Body of pancreas (tissue), 4 donors: ENCODE data around the gene PCGF2. TPM values are rescaled to one million over a fixed set of nuclear protein-coding genes. Genes with fewer than 3 reads are reported as not detected.
"Not testable (repeated sequence)": the region's sequence is repeated elsewhere in the genome, so short reads cannot be mapped to it uniquely, and the experiment has no call there.

ENCODE experiments used
- ATAC-seq: fragments of 150-250 bp; one replicate; pipeline ENCODE4 v1.9.1; 2016
- DNase-seq, 4 donors: peaks; one replicate each; pipeline ENCODE4 v3.0.0-alpha.2; 2019
- H3K27ac ChIP-seq, 4 donors: fragments of 200-600 bp; sonication (generic); 1 replicate in 3 of 4; 2 replicates in 1 of 4; pipeline versions ENCODE4 v1.5.1 to v1.6.1; 2016 to 2019; ENCODE audit warnings: mild to moderate bottlenecking in 1 of 4, mixed read lengths in 1 of 4, moderate library complexity in 1 of 4
- H3K27me3 ChIP-seq, 2 donors: fragments of 200-600 bp; sonication (generic); one replicate each; pipeline ENCODE4 v1.6.0; 2016; ENCODE audit warnings: mild to moderate bottlenecking in 1 of 2
- H3K36me3 ChIP-seq, 2 donors: fragments of 200-600 bp; sonication (generic); replicated peaks in 1 of 2; 2 replicates each; pipeline ENCODE4 v1.5.1; 2016; ENCODE audit warnings: low read depth in 2 of 2; ENCODE audit not compliant: insufficient read depth in 1 of 2
- H3K4me1 ChIP-seq: fragments of 200-600 bp; sonication (generic); one replicate; pipeline ENCODE4 v1.6.0; 2016
- H3K4me3 ChIP-seq, 2 donors: fragments of 200-600 bp; sonication (generic); 1 replicate in 1 of 2; 2 replicates in 1 of 2; pipeline ENCODE4 v1.5.1; 2016 to 2019
- H3K9me3 ChIP-seq, 3 donors: fragments of 200-600 bp; sonication (generic); 1 replicate in 2 of 3; 2 replicates in 1 of 3; pipeline ENCODE4 v1.5.1; 2016
- POLR2A ChIP-seq, 3 donors: fragments of 450-650 bp; IDR thresholded peaks; one replicate each; pipeline ENCODE4 v1.6.1; 2016; ENCODE audit warnings: antibody characterized with exemption in 3 of 3, mild to moderate bottlenecking in 2 of 3
- WGBS, 2 donors: methylation state at CpG; one replicate each; pipeline ENCODE4 v1.1.5; 2017; 5-methylcytosine and 5-hydroxymethylcytosine counted together
- intact Hi-C: fragments of 100-400 bp; cut with DNase I; formaldehyde crosslinking; loops from one replicate; pipeline ENCODE4 v1.15.1; 2023
- total RNA-seq, 2 donors: library from RNA; depleted of rRNA; stranded (reverse); fragments of >200 nt; gene quantifications; one replicate each; pipeline ENCODE4 v1.1.0, GENCODE V29; 2016
- TF ChIP-seq, protein P1 (sequence below), 7 experiments: fragments of 450-650 bp in 4 of 7; fragments of 200-600 bp in 3 of 7; sonication (generic) in 3 of 7; IDR thresholded peaks; one replicate each; pipeline ENCODE4 v1.5.1; 2016 to 2019; ENCODE audit warnings: antibody characterized with exemption in 7 of 7

Gene PCGF2
- total RNA-seq, 2 donors from 2014 or later, result 5.9 to 9.3 TPM

DNA sequence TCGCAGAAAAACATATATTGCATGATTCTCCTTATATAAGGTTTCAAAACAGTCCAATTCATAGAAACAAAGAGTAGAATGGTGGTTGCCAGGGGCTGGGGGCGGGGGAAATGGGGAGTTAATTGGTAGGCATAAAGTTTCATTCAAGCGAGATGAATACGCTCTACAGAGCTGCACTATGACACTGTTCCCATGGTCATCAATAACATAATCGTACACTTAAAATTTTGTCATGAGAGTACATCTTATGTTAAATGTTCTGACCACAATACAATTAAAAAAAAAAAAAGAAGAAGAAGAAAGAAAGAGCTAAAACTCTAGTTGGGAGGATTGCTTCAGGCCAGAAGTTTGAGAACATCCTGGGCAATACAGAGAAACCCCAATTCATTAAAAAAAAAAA, 46.1 kb upstream of the PCGF2 start:
- ATAC-seq (no peak), DNase-seq (no peak)
- 90 to 97% methylated on average over 5 of the region's 5 CpGs for WGBS, 2 donors
- Histone ChIP-seq H3K9me3 (no peaks in the 10 kb centered on the region), H3K27ac (no peak overlapping the region), H3K4me3 (no peak overlapping the region), H3K27me3 (no peaks in the 10 kb centered on the region), H3K4me1 (peaks cover 30% of the 10 kb centered on the region), H3K36me3 (no peaks in the 10 kb centered on the region)
- intact Hi-C loops, result no loop called here
- TF ChIP-seq, protein P1, sequence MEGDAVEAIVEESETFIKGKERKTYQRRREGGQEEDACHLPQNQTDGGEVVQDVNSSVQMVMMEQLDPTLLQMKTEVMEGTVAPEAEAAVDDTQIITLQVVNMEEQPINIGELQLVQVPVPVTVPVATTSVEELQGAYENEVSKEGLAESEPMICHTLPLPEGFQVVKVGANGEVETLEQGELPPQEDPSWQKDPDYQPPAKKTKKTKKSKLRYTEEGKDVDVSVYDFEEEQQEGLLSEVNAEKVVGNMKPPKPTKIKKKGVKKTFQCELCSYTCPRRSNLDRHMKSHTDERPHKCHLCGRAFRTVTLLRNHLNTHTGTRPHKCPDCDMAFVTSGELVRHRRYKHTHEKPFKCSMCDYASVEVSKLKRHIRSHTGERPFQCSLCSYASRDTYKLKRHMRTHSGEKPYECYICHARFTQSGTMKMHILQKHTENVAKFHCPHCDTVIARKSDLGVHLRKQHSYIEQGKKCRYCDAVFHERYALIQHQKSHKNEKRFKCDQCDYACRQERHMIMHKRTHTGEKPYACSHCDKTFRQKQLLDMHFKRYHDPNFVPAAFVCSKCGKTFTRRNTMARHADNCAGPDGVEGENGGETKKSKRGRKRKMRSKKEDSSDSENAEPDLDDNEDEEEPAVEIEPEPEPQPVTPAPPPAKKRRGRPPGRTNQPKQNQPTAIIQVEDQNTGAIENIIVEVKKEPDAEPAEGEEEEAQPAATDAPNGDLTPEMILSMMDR (IDR thresholded peaks at IDR 0.05), result no peak
- TF ChIP-seq POLR2A (IDR thresholded peaks at IDR 0.05), result no peak

DNA sequence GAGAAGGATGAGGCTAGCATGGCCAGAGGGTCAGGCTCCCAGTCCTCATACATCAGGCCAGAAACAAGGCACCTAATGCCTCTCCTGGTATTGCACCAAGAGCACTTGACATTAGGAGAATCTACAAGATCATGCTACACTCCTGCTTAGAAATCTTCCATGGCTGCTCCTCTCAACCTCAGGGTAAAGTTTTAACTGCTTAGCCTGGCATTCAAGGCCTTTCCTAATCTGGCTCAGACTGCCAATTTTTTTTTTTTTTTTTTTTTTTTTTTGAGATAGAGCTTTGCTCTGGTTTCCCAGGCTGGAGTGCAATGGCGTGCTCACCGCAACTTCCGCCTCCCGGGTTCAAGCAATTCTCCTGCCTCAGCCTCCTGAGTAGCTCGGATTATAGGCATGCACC, 43.0 kb upstream of the PCGF2 start:
- DNase-seq (no peak), ATAC-seq (no peak)
- Histone ChIP-seq H3K27me3 (no peaks in the 10 kb centered on the region), H3K9me3 (no peaks in the 10 kb centered on the region), H3K36me3 (no peaks in the 10 kb centered on the region), H3K4me3 (no peak overlapping the region), H3K4me1 (peaks cover 3% of the 10 kb centered on the region), H3K27ac (no peak overlapping the region)
- intact Hi-C loops, result no loop called here
- WGBS, 2 donors, result 90 to 96% methylated on average over 5 of the region's 5 CpGs
- TF ChIP-seq, protein P1 (IDR thresholded peaks at IDR 0.05), result no peak
- TF ChIP-seq POLR2A (IDR thresholded peaks at IDR 0.05), result no peak

GRCh38 chr17:38790148-38790707, 42.1 kb upstream of the PCGF2 start:
- H3K4me1 ChIP-seq, DNase-seq, H3K36me3 ChIP-seq, H3K27ac ChIP-seq, intact Hi-C loops, ATAC-seq, H3K4me3 ChIP-seq, H3K9me3 ChIP-seq, H3K27me3 ChIP-seq: not testable (repeated sequence)
- 76 to 81% methylated on average over 13 of the region's 13 CpGs for WGBS, 2 donors

DNA sequence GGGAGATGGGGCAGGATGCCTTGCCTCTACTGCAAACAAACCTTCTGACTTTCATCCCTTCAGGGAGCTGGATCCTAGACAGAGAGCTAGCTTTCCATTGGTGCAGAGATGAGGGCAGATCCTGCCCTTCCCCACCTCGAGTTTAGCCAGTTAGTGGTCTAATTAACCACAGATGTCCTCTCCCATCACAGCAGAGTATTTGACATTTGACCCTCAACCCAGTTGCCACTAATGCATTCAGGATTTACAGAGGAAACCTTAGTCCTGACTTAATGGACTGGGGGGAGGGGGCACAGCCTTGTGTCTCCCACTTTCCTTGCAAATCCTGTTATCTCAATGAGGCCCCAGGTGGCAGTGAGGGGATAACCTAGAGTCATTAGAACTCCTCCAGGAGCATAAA, 41.0 kb upstream of the PCGF2 start:
- no peak for ATAC-seq
- Histone ChIP-seq H3K27me3 (no peaks in the 10 kb centered on the region), H3K4me3 (no peak overlapping the region), H3K27ac (no peak overlapping the region), H3K4me1 (no peaks in the 10 kb centered on the region), H3K36me3 (peaks cover 0 to 2% of the 10 kb centered on the region in 2 donors), H3K9me3 (no peaks in the 10 kb centered on the region)
- no peak for DNase-seq
- intact Hi-C loops, result no loop called here
- no peak for TF ChIP-seq POLR2A (IDR thresholded peaks at IDR 0.05)
- TF ChIP-seq, protein P1 (IDR thresholded peaks at IDR 0.05), result no peak
- 0 to 9% methylated on average over 1 of the region's 1 CpG for WGBS, 2 donors

DNA sequence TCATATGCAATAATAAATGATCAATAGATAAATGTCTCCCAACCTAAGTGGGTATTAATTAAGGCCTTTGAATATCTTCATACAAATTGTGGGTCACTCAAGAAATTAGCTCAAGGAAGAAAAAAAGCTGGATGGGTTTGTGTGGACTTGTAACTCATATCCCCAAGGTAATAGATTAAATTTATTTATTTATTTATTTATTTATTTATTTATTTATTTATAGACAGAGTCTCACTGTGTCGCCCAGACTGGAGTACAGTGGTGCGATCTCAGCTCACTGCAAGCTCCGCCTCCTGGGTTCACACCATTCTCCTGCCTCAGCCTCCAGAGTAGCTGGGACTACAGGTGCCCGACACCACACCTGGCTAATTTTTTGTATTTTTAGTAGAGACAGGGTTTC, 39.9 kb upstream of the PCGF2 start:
- 97 to 100% methylated on average over 4 of the region's 4 CpGs for WGBS, 2 donors
- intact Hi-C loops, ATAC-seq, H3K9me3 ChIP-seq, DNase-seq, H3K27me3 ChIP-seq, H3K4me3 ChIP-seq, H3K4me1 ChIP-seq, H3K27ac ChIP-seq: not testable (repeated sequence)
- H3K36me3 ChIP-seq, result peaks cover 0 to 12% of the 10 kb centered on the region in 2 donors

- no peaks in the 10 kb centered on the region for H3K27me3 ChIP-seq
- H3K4me3 ChIP-seq, result no peak overlapping the region
- TF ChIP-seq, protein P1 (IDR thresholded peaks at IDR 0.05), result no peak
- no peak for TF ChIP-seq POLR2A (IDR thresholded peaks at IDR 0.05)
- H3K36me3 ChIP-seq, result peaks cover 0 to 22% of the 10 kb centered on the region in 2 donors
- H3K4me1 ChIP-seq, result no peaks in the 10 kb centered on the region
- H3K27ac ChIP-seq, result no peak overlapping the region
- WGBS, 2 donors, result 72 to 85% methylated on average over 5 to 6 of the region's 6 CpGs
- DNase-seq (no peak), ATAC-seq (no peak)
- intact Hi-C loops, result no loop called here
- H3K9me3 ChIP-seq, result no peaks in the 10 kb centered on the region
Measured at GRCh38 chr17:38786372-38786771, 38.2 kb upstream of the PCGF2 start.
